Fibroblast of lung (primary cell): ENCODE measurements around the gene GIMAP7.

ENCODE experiments used
- EZH2 ChIP-seq: IDR thresholded peaks from 2 replicates; pipeline ENCODE4 v1.5.1; 2012; ENCODE audit warnings: low read length, control low read depth, mild to moderate bottlenecking; ENCODE audit errors: missing control alignments
- TF ChIP-seq, protein P1 (sequence below), 2 donors: IDR thresholded peaks in 1 of 2; conservative IDR thresholded peaks in 1 of 2; 1 replicate in 1 of 2; 2 replicates in 1 of 2; pipeline ENCODE4 v1.5.1; 2011 to 2012; ENCODE audit warnings: low read length in 2 of 2, control low read depth in 1 of 2, inconsistent platforms in 1 of 2, low read depth in 1 of 2, mild to moderate bottlenecking in 1 of 2

DNA sequence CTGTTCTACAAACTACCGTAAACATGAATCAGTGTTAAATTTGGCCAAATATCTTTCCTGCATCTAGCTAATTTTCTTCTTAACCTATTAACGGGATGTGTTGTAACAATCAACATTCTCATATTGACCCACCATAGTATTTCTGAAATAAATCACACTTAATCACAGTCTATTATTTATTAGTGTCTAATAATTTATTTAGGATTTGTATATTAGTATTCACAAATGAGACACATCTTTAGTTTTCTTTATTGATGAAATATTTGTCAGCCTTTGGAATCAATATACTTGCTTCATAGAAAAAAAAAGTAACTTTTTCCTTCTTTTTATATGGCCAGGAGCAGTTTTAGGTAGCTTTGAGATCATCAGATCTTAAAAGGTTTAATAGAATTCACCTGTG is 4.6 kb downstream of the GIMAP7 start:
- TF ChIP-seq, protein P1, sequence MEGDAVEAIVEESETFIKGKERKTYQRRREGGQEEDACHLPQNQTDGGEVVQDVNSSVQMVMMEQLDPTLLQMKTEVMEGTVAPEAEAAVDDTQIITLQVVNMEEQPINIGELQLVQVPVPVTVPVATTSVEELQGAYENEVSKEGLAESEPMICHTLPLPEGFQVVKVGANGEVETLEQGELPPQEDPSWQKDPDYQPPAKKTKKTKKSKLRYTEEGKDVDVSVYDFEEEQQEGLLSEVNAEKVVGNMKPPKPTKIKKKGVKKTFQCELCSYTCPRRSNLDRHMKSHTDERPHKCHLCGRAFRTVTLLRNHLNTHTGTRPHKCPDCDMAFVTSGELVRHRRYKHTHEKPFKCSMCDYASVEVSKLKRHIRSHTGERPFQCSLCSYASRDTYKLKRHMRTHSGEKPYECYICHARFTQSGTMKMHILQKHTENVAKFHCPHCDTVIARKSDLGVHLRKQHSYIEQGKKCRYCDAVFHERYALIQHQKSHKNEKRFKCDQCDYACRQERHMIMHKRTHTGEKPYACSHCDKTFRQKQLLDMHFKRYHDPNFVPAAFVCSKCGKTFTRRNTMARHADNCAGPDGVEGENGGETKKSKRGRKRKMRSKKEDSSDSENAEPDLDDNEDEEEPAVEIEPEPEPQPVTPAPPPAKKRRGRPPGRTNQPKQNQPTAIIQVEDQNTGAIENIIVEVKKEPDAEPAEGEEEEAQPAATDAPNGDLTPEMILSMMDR (conservative IDR thresholded peaks at IDR 0.05 in 1 of 2, IDR thresholded peaks at IDR 0.05 in 1 of 2; ENCODE audit: low read depth in 1 of 2, low read length in 2 of 2): no peak
- TF ChIP-seq EZH2: no peak
